Measurements from ENCODE around the gene ADGRF3. TPM values are rescaled to one million over a fixed set of nuclear protein-coding genes. Genes with fewer than 3 reads are reported as not detected.

Gene ADGRF3
- total RNA-seq, 1 experiment from 2014 or later: not detected

GRCh38 chr2:26300234-26300925 lies 46.2 kb downstream of the ADGRF3 start:
- Histone ChIP-seq H3K27me3 (ENCODE audit: insufficient read depth, low read length) (no peaks in the 10 kb centered on the region), H3K9me2 (ENCODE audit: insufficient read depth) (no peaks in the 10 kb centered on the region), H2AFZ (ENCODE audit: low read depth, low read length, poor library complexity, severe bottlenecking) (no peak overlapping the region), H3K9ac (ENCODE audit: low read length) (no peak overlapping the region), H3K9me3 (ENCODE audit: control insufficient read depth in 1 of 2, insufficient read depth in 1 of 2, low read depth in 1 of 2, low read length in 2 of 2) (no peaks in the 10 kb centered on the region), H3K4me3 (replicated peaks in 1 of 2; ENCODE audit: low read depth in 1 of 2, low read length in 2 of 2) (no peak overlapping the region), H4K20me1 (ENCODE audit: insufficient read depth) (no peaks in the 10 kb centered on the region), H3K27ac (ENCODE audit: low read depth, low read length) (no peak overlapping the region), H3K4me2 (ENCODE audit: low read length) (no peak overlapping the region), H3K4me1 (ENCODE audit: control insufficient read depth in 1 of 2, insufficient read depth in 2 of 2, low read length in 2 of 2) (peaks cover 5 to 15% of the 10 kb centered on the region in 2 experiments; a peak in 2 of 4 replicates), H3K79me2 (ENCODE audit: insufficient read depth, low read length) (no peaks in the 10 kb centered on the region), H3K36me3 (ENCODE audit: control insufficient read depth in 1 of 2, insufficient read depth in 2 of 2, low read length in 2 of 2) (no peaks in the 10 kb centered on the region)
- ChIA-PET POLR2A (no interaction called here), CTCF (no interaction called here), RAD21 (ENCODE audit: low non-redundant PET in 1 of 2, low total read pairs in 2 of 2, uncharacterized antibody in 2 of 2, unreplicated experiment in 2 of 2) (no interaction called here)
- no TSS peak for BruUV-seq (replicated peaks)
- intact Hi-C loops (cut with micrococcal nuclease): no loop called here
- TF ChIP-seq CEBPB (IDR thresholded peaks at IDR 0.05; ENCODE audit: low read depth) (no peak), EZH2phosphoT487 (IDR thresholded peaks at IDR 0.05; ENCODE audit: borderline replicate concordance) (no peak), SP1 (IDR thresholded peaks at IDR 0.05; ENCODE audit: low read depth) (no peak), CBX3 (IDR thresholded peaks at IDR 0.05; ENCODE audit: low read depth) (no peak), ELF1 (IDR thresholded peaks at IDR 0.05; ENCODE audit: borderline replicate concordance, low read depth) (no peak), JUND (IDR thresholded peaks at IDR 0.05) (no peak), EZH2 (IDR thresholded peaks at IDR 0.05) (no peak), YY1 (IDR thresholded peaks at IDR 0.05; ENCODE audit: extremely low read depth, insufficient replicate concordance, low read depth, low read length) (no peak), POLR2AphosphoS5 (IDR thresholded peaks at IDR 0.05; ENCODE audit: low read depth, low read length) (no peak), FOSL1 (IDR thresholded peaks at IDR 0.05; ENCODE audit: low read depth) (no peak), ZBTB33 (IDR thresholded peaks at IDR 0.05; ENCODE audit: extremely low read depth, insufficient replicate concordance, low read length) (no peak), POLR2A (IDR thresholded peaks at IDR 0.05; ENCODE audit: borderline replicate concordance, extremely low read depth, insufficient read depth, insufficient read length) (no peak), SRF (IDR thresholded peaks at IDR 0.05; ENCODE audit: low read depth) (no peak), EGR1 (IDR thresholded peaks at IDR 0.05; ENCODE audit: low read depth) (no peak), SIN3A (IDR thresholded peaks at IDR 0.05; ENCODE audit: low read depth) (no peak)
- TF ChIP-seq, protein P1, sequence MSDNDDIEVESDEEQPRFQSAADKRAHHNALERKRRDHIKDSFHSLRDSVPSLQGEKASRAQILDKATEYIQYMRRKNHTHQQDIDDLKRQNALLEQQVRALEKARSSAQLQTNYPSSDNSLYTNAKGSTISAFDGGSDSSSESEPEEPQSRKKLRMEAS (IDR thresholded peaks at IDR 0.05): no peak
- TF ChIP-seq, protein P2, sequence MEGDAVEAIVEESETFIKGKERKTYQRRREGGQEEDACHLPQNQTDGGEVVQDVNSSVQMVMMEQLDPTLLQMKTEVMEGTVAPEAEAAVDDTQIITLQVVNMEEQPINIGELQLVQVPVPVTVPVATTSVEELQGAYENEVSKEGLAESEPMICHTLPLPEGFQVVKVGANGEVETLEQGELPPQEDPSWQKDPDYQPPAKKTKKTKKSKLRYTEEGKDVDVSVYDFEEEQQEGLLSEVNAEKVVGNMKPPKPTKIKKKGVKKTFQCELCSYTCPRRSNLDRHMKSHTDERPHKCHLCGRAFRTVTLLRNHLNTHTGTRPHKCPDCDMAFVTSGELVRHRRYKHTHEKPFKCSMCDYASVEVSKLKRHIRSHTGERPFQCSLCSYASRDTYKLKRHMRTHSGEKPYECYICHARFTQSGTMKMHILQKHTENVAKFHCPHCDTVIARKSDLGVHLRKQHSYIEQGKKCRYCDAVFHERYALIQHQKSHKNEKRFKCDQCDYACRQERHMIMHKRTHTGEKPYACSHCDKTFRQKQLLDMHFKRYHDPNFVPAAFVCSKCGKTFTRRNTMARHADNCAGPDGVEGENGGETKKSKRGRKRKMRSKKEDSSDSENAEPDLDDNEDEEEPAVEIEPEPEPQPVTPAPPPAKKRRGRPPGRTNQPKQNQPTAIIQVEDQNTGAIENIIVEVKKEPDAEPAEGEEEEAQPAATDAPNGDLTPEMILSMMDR (IDR thresholded peaks at IDR 0.05 in 2 of 3, conservative IDR thresholded peaks at IDR 0.05 in 1 of 3; ENCODE audit: borderline replicate concordance in 1 of 3, insufficient read depth in 1 of 3, low read depth in 2 of 3, low read length in 2 of 3): no peak
- TF ChIP-seq, protein P3, sequence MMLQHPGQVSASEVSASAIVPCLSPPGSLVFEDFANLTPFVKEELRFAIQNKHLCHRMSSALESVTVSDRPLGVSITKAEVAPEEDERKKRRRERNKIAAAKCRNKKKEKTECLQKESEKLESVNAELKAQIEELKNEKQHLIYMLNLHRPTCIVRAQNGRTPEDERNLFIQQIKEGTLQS (IDR thresholded peaks at IDR 0.05): no peak
- no peak for ATAC-seq
- DNase-seq (ENCODE audit: low read depth, low spot score): no peak
